Transverse colon (tissue), 4 donors: ENCODE data around the gene BRICD5.

Experiments used
- CTCF ChIP-seq, 5 experiments: fragments of 200-600 bp in 3 of 5; fragments of 450-650 bp in 2 of 5; sonication (generic) in 3 of 5; IDR thresholded peaks; 1 replicate in 2 of 5; 2 replicates in 3 of 5; pipeline ENCODE4 v1.5.1; 2016 to 2017; ENCODE audit warnings: antibody characterized with exemption in 5 of 5, inconsistent platforms in 3 of 5, mild to moderate bottlenecking in 2 of 5, moderate library complexity in 1 of 5
- POLR2A ChIP-seq: fragments of 450-650 bp; IDR thresholded peaks from one replicate; pipeline ENCODE4 v1.6.1; 2016; ENCODE audit warnings: antibody characterized with exemption, mild to moderate bottlenecking, moderate library complexity
- POLR2AphosphoS5 ChIP-seq, 3 donors: sonication (generic); formaldehyde crosslinking; IDR thresholded peaks; one replicate each; pipeline ENCODE4 v1.6.1; 2016; ENCODE audit warnings: antibody characterized with exemption in 3 of 3

DNA sequence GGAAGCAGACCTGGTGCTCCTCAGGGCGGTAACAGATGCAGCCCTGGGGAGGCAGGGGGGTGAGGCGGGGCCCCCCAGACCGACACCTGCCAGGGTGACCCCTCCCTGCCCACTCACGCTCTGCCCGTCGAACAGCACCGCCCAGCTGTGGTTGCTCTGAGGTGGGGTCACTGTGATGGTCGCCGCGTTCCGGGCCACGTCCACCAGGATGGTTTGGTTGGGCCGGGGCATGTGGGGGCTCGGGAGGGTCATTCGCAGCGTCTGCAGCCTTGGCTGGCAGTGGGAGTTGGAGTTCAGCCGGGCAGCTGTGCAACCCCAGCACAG is 692 bp downstream of the BRICD5 start:
- TF ChIP-seq CTCF (IDR thresholded peaks at IDR 0.05) = no peak
- no peak for TF ChIP-seq POLR2AphosphoS5 (IDR thresholded peaks at IDR 0.05)
- TF ChIP-seq POLR2A = no peak
